GM18909 (cell line): Measurements from ENCODE around the gene ALKBH4.
"Not testable (repeated sequence)": the region's sequence is repeated elsewhere in the genome, so short reads cannot be mapped to it uniquely, and the experiment has no call there.

ENCODE experiments used
- ATAC-seq: cut with Tn5 transposase; IDR thresholded peaks from one replicate; pipeline ENCODE4 v1.9.1; 2021; ENCODE audit warnings: mild to moderate bottlenecking; ENCODE audit not compliant: unreplicated experiment, poor library complexity

The ALKBH4 gene

DNA sequence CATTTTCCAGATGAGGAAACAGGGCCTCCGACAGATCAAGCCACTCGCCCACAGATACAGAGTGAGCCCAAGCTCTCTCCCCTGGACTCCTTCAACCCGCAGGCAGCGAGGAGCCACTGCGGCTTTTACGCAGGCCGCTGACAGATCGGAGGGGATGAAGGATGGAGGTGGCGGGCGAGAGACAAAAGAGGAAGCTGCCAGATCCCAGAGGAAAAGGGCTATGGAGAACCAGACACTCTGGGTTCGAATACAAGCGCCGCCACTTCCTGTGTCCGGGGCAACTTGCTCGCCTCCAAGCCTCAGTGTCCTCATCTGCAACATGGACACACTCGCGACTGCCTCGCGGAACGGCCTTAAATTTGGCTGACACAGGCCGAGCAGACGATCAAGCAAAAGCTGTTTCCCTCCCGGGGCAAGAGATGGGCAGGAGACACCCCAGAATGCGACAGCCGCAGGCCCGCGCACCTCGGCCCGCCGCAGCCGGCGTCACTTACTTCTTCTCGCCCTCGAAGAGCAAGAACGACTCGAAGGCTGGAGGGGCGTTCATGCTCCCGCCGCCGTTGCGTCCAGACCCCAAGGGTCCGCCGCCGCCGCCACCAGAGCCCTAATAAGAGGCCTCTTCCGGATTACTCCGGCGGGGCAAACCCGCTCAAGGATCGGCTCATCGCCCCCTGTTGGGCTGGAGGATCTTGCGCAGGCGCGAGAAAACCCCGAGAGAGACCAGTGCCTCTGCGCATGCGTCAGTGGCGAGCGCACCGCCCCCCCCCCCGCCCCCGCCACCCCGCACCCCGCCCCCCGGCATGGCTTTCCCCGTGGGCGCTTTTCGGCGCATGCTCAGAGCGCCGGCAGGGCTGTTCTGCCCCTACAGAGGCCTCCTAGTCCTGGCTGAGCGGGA lies 13.9 kb upstream of the ALKBH4 start, which contains the start of gene POLR2J:
POLR2J (minus strand) TSS at position 609 of the 895 bp plus-strand sequence; CDS start at position 547, 62 bp downstream.
- ATAC-seq, result peak; percentile 96

DNA sequence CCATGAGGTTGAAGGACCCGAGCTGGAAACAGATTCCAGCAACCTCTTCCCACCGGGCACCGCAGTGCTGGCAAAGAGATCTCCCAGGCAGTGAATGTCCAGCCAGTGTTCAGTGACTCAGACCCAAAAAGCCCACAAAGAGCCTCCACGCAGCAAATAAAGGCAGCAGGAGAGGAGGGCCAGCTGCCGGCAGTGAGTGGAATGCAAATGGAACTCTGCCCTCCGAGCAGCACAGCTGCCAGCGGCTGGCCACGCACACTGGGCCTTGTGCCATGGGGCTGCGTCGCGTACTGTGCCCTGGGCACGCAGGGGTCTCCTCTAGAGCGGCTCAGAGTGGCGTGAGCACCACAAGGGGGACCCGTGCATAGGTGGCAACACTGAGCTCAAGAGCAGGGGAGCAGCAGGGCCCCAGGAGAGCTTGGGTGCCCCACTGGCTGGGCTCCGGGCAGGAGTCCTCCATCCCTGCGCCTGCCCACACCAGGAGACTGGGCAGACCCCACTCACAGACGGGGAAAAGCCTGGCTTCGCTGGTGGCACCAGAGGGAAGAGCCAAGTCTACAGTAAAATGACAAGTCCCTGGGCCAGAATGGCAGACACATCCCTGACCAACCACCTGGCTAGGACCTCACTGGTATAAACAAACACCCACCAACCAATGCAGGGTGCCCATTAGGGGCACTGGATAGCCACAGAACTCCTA lies 10.2 kb upstream of the ALKBH4 start:
- not testable (repeated sequence) for ATAC-seq

DNA sequence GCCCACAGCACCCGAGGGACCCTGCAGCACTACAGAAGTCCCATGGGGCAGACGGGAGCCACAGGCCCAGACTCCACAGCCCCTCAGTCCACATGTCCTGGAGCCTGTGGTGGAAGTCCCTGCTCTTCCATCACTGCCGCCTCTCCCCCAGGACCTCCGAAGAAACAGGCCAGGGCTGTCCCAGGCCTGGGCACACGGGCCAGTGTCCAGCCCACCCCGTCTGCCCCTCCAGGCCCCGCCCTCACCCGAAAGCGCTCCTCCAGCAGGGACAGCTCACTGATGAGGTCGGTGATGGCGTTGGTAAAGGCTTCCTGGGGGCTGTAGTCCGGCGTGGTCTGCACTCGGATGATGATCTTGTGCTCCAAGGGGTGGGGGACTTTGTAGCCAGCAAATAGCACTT lies 9.5 kb upstream of the ALKBH4 start:
- not testable (repeated sequence) for ATAC-seq

DNA sequence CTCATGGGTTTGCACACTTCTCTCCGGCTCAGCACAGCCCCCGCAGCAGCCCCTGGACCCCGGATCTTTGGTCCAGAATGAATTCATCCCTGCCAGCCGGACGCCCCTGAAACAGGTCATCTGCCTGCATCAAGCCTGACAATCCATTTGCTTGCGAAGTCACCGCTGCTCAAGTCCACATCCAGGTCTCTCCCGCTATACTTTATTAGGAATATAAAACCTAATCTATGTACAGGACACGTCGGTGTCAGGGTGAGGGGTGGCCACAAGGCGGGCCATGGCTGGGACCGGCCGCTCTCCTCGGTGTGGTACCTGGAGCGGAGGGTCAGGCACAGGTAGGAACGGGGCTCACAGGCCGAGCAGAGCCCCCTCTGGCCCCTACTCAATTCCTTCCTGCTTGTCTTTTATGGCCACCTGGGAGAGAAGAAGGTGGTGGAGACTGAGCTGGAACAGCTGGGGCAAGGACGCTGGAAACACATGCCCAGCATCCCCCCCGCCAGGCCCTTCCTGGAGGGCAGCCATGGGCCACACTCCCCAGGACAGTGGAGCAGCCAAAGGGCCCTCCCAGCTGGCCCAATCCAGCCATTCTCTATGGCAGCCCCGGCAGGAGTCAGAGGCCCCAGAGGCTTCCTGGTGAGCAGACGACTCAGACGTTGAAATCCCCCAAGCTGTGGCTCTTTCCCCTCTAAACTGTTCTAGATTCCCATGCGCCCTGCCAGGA lies 8.8 kb upstream of the ALKBH4 start:
- ATAC-seq, result no peak

DNA sequence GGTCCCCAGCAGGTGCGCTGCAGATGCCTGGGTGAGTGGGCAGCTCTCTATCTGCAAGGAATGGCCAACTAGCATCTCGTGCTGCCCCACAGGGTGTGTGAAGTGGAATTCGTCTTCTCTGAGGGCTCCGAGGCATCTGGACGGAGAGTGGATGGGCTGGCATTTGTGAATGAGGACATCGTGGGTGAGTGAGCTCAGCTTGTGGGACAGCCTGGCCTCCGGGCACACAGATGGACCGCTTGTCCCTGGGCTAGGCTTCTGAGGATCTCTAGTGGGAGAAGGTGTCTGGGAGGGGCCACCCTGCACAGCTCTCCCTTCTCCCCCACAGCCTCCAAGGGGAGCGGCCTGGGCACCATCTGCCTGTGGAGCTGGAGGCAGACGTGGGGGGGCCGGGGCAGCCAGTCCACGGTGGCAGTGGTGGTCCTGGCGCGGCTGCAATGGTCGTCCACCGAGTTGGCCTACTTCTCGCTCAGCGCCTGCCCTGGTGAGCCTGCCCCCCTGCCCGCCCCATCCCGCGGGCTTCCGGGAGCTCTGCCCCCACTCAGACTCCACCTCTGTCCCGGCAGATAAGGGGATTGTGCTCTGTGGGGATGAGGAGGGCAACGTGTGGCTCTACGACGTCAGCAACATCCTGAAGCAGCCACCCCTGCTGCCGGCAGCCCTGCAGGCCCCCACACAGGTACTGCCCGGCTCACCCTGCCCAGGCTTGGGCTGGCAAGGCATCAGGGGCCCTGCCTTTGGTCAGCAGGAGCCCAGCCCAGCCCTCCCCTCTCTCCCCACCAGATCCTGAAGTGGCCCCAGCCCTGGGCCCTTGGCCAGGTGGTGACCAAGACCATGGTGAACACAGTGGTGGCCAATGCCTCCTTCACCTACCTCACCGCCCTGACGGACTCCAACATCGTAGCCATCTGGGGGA lies 7.7 kb upstream of the ALKBH4 start:
- ATAC-seq, result no peak

DNA sequence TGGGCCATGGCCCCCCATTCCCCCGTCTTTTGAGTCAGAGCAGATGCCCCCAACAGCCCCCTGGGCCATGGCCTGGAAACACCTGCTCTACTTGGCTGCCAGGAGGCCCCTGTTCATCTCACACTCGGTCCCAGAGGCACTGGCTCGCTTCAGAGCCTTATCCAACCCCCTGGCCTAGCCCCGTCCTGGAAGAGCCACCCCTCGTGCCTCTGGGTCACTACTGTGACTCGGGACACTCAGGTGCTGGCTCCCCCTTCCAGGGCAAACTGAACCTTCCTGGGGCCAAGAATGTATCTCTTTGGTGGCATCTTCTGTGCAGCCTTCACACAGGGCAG lies 7.1 kb upstream of the ALKBH4 start:
- no peak for ATAC-seq

DNA sequence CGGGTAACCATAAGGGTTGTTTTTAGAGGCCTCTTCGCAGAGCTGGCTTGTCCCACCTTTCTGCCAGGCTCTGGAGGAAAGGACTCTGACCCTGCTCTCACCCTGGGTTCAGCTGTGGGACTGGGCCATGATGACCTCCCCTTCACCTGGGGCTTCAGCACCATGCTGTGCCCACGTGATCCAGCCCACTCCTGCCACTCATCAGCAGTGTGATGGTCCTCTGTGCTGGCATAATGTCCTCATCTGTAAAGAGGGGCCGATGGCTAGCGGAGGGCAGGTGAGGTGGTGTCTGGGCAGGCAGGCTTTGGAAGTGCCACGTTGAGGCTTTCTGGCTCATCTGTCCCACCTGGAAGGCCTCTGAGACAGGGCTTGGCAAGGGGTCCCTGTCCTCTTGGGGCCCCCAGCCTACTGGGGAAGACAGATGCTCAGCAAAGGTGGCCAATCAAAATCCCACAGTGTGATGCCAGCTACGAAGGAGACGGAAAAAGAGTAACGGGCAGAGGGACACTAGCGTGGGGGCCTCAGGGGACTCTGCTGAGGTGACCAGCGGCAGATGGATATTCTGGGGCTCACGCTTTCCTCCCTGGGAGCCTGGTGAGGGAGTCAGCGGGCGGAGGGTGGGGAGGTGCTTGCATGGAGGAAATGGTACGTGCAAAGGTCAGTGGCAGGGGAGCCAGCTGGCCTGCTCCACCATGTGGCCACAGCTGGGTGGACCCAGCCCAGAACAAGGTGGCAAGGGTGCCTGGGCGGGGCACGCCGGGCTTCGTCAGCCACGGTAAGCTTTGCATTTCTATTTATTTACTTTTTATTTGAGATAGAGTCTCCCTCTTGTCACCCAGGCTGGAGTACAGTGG lies 5.5 kb upstream of the ALKBH4 start:
- ATAC-seq, result no peak

DNA sequence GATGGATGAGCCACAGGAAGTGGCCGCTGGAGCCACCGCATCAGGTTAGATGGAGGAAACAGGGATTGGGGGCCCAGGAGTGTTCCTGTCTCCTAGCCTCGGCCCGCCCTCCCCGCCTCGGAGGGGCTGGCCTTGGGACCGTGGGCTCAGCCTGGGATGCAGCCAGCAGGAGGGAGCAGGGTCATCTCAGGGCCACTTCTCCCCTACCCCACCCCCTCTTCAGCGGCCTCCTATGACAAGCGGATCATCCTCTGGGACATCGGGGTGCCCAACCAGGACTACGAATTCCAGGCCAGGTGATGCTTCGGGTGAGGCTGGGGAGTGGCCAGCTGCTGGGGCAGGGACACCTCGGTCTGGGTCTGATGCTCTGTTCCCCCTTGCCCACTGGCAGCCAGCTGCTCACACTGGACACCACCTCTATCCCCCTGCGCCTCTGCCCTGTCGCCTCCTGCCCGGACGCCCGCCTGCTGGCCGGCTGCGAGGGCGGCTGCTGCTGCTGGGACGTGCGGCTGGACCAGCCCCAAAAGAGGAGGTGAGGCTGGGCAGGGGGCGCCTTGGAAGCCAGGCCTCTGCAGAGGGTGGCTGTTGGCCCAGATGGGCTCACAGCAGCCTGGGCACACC lies 4.8 kb upstream of the ALKBH4 start:
- no peak for ATAC-seq

DNA sequence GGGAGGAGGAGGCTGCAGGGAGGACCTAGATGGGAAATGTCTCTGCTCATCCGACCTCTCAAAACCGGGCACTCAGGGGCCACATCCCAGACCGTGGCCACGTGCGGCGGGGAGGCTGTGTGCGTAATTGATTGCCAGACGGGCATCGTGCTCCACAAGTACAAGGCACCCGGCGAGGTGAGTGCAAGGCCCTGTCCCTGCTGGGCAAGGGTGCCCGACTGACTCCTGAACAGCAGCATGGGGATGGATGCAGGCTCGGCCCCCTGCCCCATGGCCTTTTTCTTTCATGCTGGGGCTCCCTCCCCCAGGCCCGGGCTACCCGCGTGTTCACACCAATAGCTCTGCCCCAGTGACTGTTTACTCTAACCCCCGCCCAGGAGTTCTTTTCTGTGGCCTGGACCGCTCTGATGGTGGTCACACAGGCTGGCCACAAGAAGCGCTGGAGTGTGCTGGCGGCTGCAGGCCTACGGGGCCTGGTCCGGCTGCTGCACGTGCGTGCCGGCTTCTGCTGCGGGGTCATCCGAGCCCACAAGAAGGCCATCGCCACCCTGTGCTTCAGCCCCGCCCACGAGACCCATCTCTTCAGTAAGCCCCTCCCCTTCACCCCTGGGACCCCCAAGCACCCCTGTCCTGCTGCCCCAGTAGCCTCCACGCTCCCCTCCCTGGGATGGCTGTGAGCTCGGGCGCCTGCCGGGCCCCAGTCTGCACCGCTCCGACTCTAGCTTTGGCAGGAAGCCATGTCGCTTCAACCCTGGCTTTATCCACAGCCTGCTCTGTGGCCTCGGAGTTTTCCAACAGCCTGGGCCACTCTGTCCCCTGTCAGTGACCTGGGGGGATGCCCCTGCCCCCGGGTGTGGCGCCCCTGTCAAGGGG lies 4.1 kb upstream of the ALKBH4 start:
- no peak for ATAC-seq

DNA sequence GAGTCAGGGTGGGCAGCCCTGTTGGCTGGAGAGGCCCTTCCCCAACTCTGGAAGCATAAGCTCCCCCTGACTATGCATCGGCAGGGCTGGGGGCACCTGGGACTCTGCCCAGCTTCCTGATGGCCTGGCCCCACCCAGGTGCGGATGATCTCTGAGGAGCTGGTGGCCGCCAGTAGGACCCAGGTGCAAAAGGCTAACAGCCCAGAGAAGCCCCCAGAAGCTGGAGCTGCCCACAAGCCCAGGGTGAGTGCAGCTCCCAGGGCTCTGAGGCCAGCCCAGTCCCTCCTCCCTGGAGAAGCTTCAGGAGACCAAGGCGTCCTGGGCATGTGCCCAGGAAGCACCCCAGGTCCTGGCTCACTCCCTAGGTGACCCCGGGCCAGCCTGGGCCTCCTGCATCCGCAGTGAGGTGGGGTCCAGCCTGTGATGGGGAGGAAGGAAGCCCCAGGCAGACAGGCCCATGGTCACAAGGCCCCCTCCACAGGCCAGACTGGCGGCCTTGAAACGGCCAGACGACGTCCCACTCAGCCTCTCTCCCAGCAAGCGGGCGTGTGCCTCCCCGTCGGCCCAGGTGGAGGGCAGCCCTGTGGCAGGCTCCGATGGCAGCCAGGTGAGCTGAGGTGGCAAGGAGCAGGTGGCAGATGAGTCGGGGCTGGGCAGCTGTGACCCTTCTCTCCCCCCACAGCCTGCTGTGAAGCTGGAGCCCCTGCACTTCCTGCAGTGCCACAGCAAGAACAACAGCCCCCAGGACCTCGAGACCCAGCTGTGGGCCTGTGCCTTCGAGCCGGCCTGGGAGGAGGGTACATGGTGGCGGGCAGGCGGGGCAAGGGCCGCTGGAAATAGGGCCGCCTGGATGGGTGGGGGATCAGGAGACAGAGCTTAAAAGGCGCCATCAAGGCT lies 3.2 kb upstream of the ALKBH4 start:
- no peak for ATAC-seq

DNA sequence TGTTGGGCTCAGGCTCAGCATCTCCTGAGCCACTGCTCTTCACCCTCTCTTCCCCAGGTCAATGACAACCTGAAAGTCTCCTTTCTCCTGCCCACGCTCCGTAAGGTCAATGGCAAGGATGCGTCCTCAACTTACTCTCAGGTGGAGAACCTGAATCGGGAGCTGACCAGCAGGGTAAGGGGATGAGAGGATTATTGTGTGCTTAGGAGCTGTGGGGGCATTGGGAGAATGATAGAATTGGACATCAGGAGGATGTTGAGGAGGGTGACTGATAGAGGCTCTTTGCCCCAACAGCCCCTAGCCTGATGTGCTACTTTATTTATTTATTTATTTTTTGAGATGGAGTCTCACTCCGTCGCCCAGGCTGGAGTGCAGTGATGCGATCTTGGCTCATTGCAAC lies 1.4 kb upstream of the ALKBH4 start:
- no peak for ATAC-seq

DNA sequence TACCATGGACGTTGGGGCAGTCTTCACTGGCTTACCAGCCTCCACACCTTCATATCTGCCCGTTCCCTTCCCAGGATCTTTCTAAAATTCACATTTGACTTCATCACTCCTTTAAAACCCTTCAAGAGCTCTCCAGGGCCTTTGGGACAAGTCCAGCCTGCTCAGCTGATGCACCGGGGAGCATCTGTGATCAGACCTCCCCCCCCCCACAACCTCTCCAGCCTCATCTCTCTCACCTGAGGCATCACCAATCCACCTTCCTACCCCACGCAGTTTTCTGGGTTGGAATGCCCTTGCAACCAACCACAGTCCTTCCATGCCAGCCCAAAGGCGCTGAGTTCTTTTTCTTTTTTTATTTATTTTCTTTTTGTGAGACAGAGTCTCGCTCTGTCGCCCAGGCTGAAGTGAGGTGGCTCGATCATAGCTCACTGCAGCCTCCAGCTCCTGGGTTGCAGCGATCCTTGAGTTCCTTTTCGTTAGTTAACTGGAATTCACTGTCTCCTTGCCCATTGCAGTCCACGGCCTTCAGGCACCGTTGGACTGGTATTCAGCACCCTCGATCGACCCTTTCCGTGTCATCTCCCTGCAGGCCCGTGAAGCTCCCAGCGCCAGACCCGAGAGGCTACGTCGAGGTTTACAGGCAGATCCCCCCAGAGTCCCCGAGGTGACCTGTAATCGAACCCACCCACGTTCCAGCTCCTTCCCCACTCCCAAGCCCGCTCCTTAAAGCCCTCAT lies 654 bp downstream of the ALKBH4 start:
- no peak for ATAC-seq

DNA sequence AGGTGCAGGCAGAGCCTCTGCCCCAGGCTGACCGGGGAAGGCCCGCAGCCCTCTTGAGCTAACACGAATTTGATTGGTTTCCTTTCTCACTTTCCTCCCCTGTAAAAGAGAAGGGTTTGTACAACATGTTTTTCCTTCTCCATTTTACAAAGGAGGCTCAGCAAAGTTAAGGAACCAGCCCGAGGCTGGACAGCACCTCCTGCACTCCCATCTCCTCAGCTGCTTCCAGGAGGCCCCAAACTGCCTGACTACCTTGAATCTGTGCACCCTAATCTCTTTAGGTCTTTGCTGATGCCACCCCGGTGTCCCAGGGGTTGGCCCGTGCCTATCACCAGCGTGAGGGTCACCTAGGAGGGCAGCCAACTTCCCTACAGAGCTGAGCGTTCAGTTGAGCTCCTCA lies 4.2 kb downstream of the ALKBH4 start:
- ATAC-seq, result no peak

DNA sequence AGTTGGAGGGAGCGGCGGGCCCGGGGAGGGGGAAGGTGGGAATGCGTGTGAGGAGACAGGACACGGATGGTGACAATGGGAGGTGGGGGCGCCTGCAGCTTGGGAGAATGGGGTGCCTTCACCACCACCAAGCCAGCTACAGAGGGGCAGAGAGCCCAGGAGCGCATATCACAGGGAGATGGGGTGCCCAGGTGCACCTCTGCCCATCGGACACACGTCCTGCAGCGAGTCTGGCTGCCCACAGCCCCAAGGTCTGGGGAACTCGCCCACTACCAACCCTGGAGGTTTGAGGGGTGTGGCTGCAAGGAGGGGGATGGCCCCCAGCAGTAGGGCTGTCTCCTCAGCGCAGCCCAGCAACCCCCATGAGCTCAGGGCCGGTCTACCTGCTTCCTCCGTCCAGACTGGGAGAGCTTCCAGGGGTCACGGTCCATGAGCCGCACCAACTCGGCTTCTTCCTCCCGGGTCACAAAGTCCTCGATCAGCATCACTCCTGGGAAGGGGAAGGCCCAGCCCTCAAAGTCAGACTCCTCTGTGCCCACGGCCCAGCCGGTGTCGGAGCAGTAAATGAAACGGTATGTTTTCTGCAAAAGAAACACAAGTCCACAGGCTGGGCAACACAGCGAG lies 5.3 kb downstream of the ALKBH4 start:
- ATAC-seq, result no peak

DNA sequence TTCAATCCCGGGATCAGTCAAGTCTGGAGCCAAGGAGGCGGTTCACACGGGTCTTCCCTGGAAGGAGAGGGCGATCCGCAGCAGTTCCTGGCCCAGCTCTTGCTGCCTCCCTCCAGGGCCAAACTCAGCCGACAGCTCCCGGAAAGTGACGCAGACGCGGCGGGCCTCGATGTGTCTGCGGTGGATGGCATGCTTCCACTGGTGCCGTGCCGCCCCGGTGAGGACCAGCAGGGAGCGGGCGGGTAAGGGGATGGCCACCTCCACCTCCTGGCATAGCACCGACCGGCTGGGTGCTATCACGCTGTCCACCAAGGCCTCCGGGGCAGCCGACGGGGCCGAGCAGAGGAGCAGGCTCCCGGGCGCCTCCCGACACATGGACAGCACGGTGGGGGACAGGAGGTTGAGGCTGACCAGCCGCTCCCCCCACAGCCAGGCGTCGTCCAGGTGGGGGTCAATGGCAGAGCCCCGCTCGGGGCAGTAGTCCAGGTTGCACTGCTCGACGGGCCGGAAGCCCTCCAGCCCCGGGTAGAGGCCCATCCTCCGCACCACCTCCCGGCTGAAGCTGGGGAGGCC lies 7.2 kb downstream of the ALKBH4 start:
- ATAC-seq, result no peak
